Choroid plexus epithelial cell (primary cell): ENCODE results near the gene ABAT.

Experiments
- DNase-seq: peaks from one replicate; pipeline ENCODE4 v3.0.0-alpha.2; 2010; ENCODE audit warnings: low read depth
- H3K4me3 ChIP-seq: 2 replicates; pipeline ENCODE4 v1.5.1; 2011; ENCODE audit warnings: low read depth, mild to moderate bottlenecking, control low read depth, low read length, moderate library complexity
- CTCF ChIP-seq: conservative IDR thresholded peaks from 2 replicates; pipeline ENCODE4 v1.5.1; 2011; ENCODE audit warnings: low read depth, mild to moderate bottlenecking, control low read depth, inconsistent platforms, low read length, moderate library complexity

ABAT gene

GRCh38 chr16:8686879-8687278 lies 12.5 kb downstream of the ABAT start:
- TF ChIP-seq CTCF = no peak
- no peak overlapping the region for H3K4me3 ChIP-seq
- DNase-seq = no peak

- H3K4me3 ChIP-seq = no peak overlapping the region
- DNase-seq = no peak
- no peak for TF ChIP-seq CTCF
Measured at GRCh38 chr16:8689686-8690085, 15.3 kb downstream of the ABAT start.

GRCh38 chr16:8691728-8692127 lies 17.3 kb downstream of the ABAT start:
- no peak for TF ChIP-seq CTCF
- no peak overlapping the region for H3K4me3 ChIP-seq
- no peak for DNase-seq

GRCh38 chr16:8694795-8695728 lies 20.6 kb downstream of the ABAT start:
- DNase-seq = no peak
- no peak overlapping the region for H3K4me3 ChIP-seq

GRCh38 chr16:8696880-8697279 lies 22.5 kb downstream of the ABAT start:
- TF ChIP-seq CTCF = no peak
- DNase-seq = no peak
- no peak overlapping the region for H3K4me3 ChIP-seq

More at GRCh38 chr16:8694795-8695728, 20.6 kb downstream of the ABAT start:
- no peak for TF ChIP-seq CTCF

- no peak overlapping the region for H3K4me3 ChIP-seq
- TF ChIP-seq CTCF = no peak
- no peak for DNase-seq
Measured at GRCh38 chr16:8697965-8698364, 23.5 kb downstream of the ABAT start.

GRCh38 chr16:8703693-8704092 lies 29.3 kb downstream of the ABAT start:
- DNase-seq = no peak
- H3K4me3 ChIP-seq = no peak overlapping the region
- TF ChIP-seq CTCF = no peak
